Neural crest cell (in vitro differentiated cells): Measurements from ENCODE around the gene NPS. TPM values are rescaled to one million over a fixed set of nuclear protein-coding genes. Genes with fewer than 3 reads are reported as not detected.

Source experiments
- DNase-seq: peaks from one replicate; pipeline ENCODE4 v3.0.0; 2021; ENCODE audit warnings: low read depth, mixed read lengths, low spot score
- H3K27ac Mint-ChIP-seq: one replicate; pipeline ENCODE4 v1.8.0; 2021; ENCODE audit warnings: mild to moderate bottlenecking, mixed read lengths; ENCODE audit not compliant: unreplicated experiment
- H3K27me3 Mint-ChIP-seq: 2 replicates; pipeline ENCODE4 v1.8.0; 2021; ENCODE audit warnings: low read depth, mild to moderate bottlenecking, mixed read lengths
- H3K36me3 Mint-ChIP-seq: 2 replicates; pipeline ENCODE4 v1.8.0; 2021; ENCODE audit warnings: low read depth, mild to moderate bottlenecking, mixed read lengths
- H3K4me1 Mint-ChIP-seq: 2 replicates; pipeline ENCODE4 v1.8.0; 2021; ENCODE audit warnings: mixed read lengths
- H3K4me3 Mint-ChIP-seq: one replicate; pipeline ENCODE4 v1.8.0; 2021; ENCODE audit warnings: mild to moderate bottlenecking, mixed read lengths
- H3K9me3 Mint-ChIP-seq: 2 replicates; pipeline ENCODE4 v1.8.0; 2021; ENCODE audit warnings: mixed read lengths
- total RNA-seq: library from RNA; stranded (reverse); gene quantifications from 2 replicates; pipeline ENCODE4 v1.2.1, GENCODE V29; 2021
- TF ChIP-seq, protein P1 (sequence below): fragments of 200-600 bp; sonication (generic); conservative IDR thresholded peaks from 2 replicates; pipeline ENCODE4 v1.5.0; 2021; ENCODE audit warnings: antibody characterized with exemption, mild to moderate bottlenecking

The NPS gene
- total RNA-seq, 1 donor from 2014 or later, result not detected

- H3K9me3 Mint-ChIP-seq, result peaks cover 8% of the 10 kb centered on the region
- H3K4me3 Mint-ChIP-seq, result no peak overlapping the region
- TF ChIP-seq, protein P1, sequence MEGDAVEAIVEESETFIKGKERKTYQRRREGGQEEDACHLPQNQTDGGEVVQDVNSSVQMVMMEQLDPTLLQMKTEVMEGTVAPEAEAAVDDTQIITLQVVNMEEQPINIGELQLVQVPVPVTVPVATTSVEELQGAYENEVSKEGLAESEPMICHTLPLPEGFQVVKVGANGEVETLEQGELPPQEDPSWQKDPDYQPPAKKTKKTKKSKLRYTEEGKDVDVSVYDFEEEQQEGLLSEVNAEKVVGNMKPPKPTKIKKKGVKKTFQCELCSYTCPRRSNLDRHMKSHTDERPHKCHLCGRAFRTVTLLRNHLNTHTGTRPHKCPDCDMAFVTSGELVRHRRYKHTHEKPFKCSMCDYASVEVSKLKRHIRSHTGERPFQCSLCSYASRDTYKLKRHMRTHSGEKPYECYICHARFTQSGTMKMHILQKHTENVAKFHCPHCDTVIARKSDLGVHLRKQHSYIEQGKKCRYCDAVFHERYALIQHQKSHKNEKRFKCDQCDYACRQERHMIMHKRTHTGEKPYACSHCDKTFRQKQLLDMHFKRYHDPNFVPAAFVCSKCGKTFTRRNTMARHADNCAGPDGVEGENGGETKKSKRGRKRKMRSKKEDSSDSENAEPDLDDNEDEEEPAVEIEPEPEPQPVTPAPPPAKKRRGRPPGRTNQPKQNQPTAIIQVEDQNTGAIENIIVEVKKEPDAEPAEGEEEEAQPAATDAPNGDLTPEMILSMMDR, result no peak
- peaks cover 27% of the 10 kb centered on the region for H3K4me1 Mint-ChIP-seq
- no peaks in the 10 kb centered on the region for H3K36me3 Mint-ChIP-seq
- H3K27me3 Mint-ChIP-seq, result peaks cover 9% of the 10 kb centered on the region
- DNase-seq, result no peak
- H3K27ac Mint-ChIP-seq, result no peak overlapping the region
Measured at GRCh38 chr10:127524908-127525665, 24.0 kb upstream of the NPS start.

GRCh38 chr10:127525686-127526085 is 23.4 kb upstream of the NPS start:
- TF ChIP-seq, protein P1, result no peak
- Mint-ChIP-seq H3K4me3 (no peak overlapping the region), H3K27ac (no peak overlapping the region), H3K4me1 (peaks cover 27% of the 10 kb centered on the region), H3K36me3 (no peaks in the 10 kb centered on the region), H3K9me3 (peaks cover 8% of the 10 kb centered on the region), H3K27me3 (peaks cover 6% of the 10 kb centered on the region)
- no peak for DNase-seq

DNA sequence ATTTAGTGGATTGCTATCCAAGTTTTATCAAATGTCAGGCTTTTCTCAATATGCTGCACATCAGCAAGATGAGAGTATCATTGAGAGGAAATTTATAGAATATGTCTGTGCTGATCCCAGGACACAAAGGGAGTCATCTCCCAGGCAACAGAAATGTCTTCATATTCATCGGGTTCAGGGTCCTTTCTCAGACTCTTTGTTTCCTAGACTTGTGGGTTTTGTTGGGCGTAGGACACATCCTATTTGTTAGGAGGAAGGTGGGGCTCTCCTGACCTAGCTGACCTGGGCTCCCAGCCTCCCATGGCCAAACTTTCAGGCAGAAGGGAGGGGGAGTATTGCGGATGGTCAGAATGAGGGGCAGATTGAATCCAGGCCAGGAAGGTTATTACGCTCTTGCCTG is 22.9 kb upstream of the NPS start:
- Mint-ChIP-seq H3K36me3 (no peaks in the 10 kb centered on the region), H3K27me3 (peaks cover 6% of the 10 kb centered on the region), H3K4me1 (peaks cover 27% of the 10 kb centered on the region), H3K9me3 (peaks cover 8% of the 10 kb centered on the region), H3K27ac (no peak overlapping the region), H3K4me3 (no peak overlapping the region)
- TF ChIP-seq, protein P1, result no peak
- no peak for DNase-seq

GRCh38 chr10:127527320-127527719 is 21.8 kb upstream of the NPS start:
- H3K4me1 Mint-ChIP-seq, result peaks cover 27% of the 10 kb centered on the region
- no peak for DNase-seq
- TF ChIP-seq, protein P1, result no peak
- no peak overlapping the region for H3K4me3 Mint-ChIP-seq
- H3K9me3 Mint-ChIP-seq, result peaks cover 8% of the 10 kb centered on the region
- H3K36me3 Mint-ChIP-seq, result no peaks in the 10 kb centered on the region
- H3K27ac Mint-ChIP-seq, result no peak overlapping the region
- peaks cover 6% of the 10 kb centered on the region for H3K27me3 Mint-ChIP-seq

- DNase-seq, result no peak
- H3K27ac Mint-ChIP-seq, result no peak overlapping the region
- TF ChIP-seq, protein P1, result no peak
- H3K36me3 Mint-ChIP-seq, result no peaks in the 10 kb centered on the region
- H3K9me3 Mint-ChIP-seq, result peaks cover 8% of the 10 kb centered on the region
- peaks cover 27% of the 10 kb centered on the region for H3K4me1 Mint-ChIP-seq
- H3K27me3 Mint-ChIP-seq, result peaks cover 6% of the 10 kb centered on the region
- no peak overlapping the region for H3K4me3 Mint-ChIP-seq
Measured at GRCh38 chr10:127527891-127528290, 21.2 kb upstream of the NPS start.
